HepG2 (cell line): ENCODE results near the gene ZFAND2B. TPM values are rescaled to one million over a fixed set of nuclear protein-coding genes. Genes with fewer than 3 reads are reported as not detected.

Experiments
- AHR ChIP-seq: IDR thresholded peaks from 2 replicates; pipeline ENCODE4 v1.6.1; 2018; ENCODE audit warnings: missing genetic modification reagents, missing compliant biosample characterization
- BCLAF1 ChIP-seq: fragments of 450-650 bp; IDR thresholded peaks from 2 replicates; pipeline ENCODE4 v1.6.1; 2017; ENCODE audit warnings: mild to moderate bottlenecking
- ETV6 ChIP-seq: sonication (generic); formaldehyde crosslinking; conservative IDR thresholded peaks from 2 replicates; pipeline ENCODE4 v1.4.0; 2020; ENCODE audit warnings: missing genetic modification reagents
- HNF1A ChIP-seq, 2 experiments: sonication (generic) in 1 of 2; formaldehyde crosslinking in 1 of 2; IDR thresholded peaks; 2 replicates each; pipeline versions ENCODE4 v1.4.0 to v1.6.1; 2016 to 2020; ENCODE audit warnings: borderline replicate concordance in 1 of 2, low read depth in 1 of 2, mild to moderate bottlenecking in 1 of 2, missing genetic modification reagents in 1 of 2
- NR2F1 ChIP-seq, 2 experiments: fragments of 450-650 bp in 1 of 2; formaldehyde crosslinking in 1 of 2; IDR thresholded peaks; 2 replicates each; pipeline versions ENCODE4 v1.5.0 to v1.6.1; 2016 to 2020; ENCODE audit warnings: mild to moderate bottlenecking in 1 of 2, missing compliant biosample characterization in 1 of 2, missing genetic modification reagents in 1 of 2, moderate library complexity in 1 of 2
- PRDM4 ChIP-seq: sonication (generic); formaldehyde crosslinking; IDR thresholded peaks from 2 replicates; pipeline ENCODE4 v1.9.0; 2021; ENCODE audit warnings: missing genetic modification reagents, borderline replicate concordance
- SNRNP70 ChIP-seq: fragments of 200-400 bp; formaldehyde crosslinking; IDR thresholded peaks from 2 replicates; pipeline ENCODE4 v1.6.1; 2017; ENCODE audit warnings: mild to moderate bottlenecking, low read depth, low read length, moderate library complexity
- TAF1 ChIP-seq: sonication (generic); formaldehyde crosslinking; IDR thresholded peaks from 2 replicates; pipeline ENCODE4 v1.4.0; 2020; ENCODE audit warnings: missing genetic modification reagents
- TFDP2 ChIP-seq: sonication (generic); formaldehyde crosslinking; IDR thresholded peaks from 2 replicates; pipeline ENCODE4 v1.4.0; 2020; ENCODE audit warnings: missing genetic modification reagents
- ZNF629 ChIP-seq: sonication (generic); formaldehyde crosslinking; conservative IDR thresholded peaks from 2 replicates; pipeline ENCODE4 v1.5.0; 2020; ENCODE audit warnings: missing genetic modification reagents
- ZNF713 ChIP-seq: sonication (generic); formaldehyde crosslinking; IDR thresholded peaks from 2 replicates; pipeline ENCODE4 v1.4.0; 2020; ENCODE audit warnings: mild to moderate bottlenecking, missing genetic modification reagents
- ZNF747 ChIP-seq: sonication (generic); formaldehyde crosslinking; IDR thresholded peaks from 2 replicates; pipeline ENCODE4 v1.8.1; 2023; ENCODE audit warnings: missing genetic modification reagents, mild to moderate bottlenecking, borderline replicate concordance
- polyA plus RNA-seq, 8 experiments: library from polyadenylated mRNA; depleted of rRNA in 3 of 8; stranded (reverse) in 7 of 8; unstranded in 1 of 8; fragments of >200 nt; fragmentation: Illumina TruSeq in 4 of 8; extraction: Trizol in 4 of 8; gene quantifications; 2 replicates each; pipeline versions ENCODE4 v1.2.1 to v1.2.3, GENCODE V29; 2011 to 2016; ENCODE audit warnings: low read depth in 4 of 8, missing spikeins in 1 of 8, mixed read lengths in 1 of 8; ENCODE audit not compliant: insufficient read depth in 1 of 8
- total RNA-seq, 5 experiments: library from RNA; depleted of rRNA; stranded (reverse); fragments of >200 nt; fragmentation: Illumina TruSeq; extraction: Trizol; gene quantifications; 2 replicates each; pipeline ENCODE4 v1.2.3, GENCODE V29; 2016; ENCODE audit warnings: low read depth in 1 of 5

ZFAND2B gene
- total and polyA plus RNA-seq, 2 of the 13 experiments (the other 11 are each of a cell fraction or from before 2014, with no cell fraction given), result 53.3 to 115 TPM

GRCh38 chr2:219176818-219177551 is 29.6 kb upstream of the ZFAND2B start, which contains the start of gene CNPPD1 (continued):
- TF ChIP-seq ETV6 (CRISPR knock-in tag) (peak; percentile 96), HNF1A (IDR thresholded peaks at IDR 0.05; ENCODE audit: low read depth) (no peak), HNF1A (CRISPR knock-in tag; IDR thresholded peaks at IDR 0.05; ENCODE audit: borderline replicate concordance) (peak; percentile 83; the same call in 1 of the 2 replicates), ZNF629 (peak; percentile 95), PRDM4 (CRISPR knock-in tag) (peak; percentile 10; the same call in 1 of the 2 replicates), SNRNP70 (no peak), ZNF713 (CRISPR knock-in tag) (no peak; the same call in 1 of the 2 replicates), BCLAF1 (no peak), ZNF747 (peak; percentile 90; the same call in 1 of the 2 replicates), TFDP2 (peak; percentile 98), TAF1 (CRISPR knock-in tag) (peak; percentile 69), AHR (CRISPR knock-in tag) (peak; percentile 57), NR2F1 (CRISPR knock-in tag; IDR thresholded peaks at IDR 0.05) (no peak; a peak in 1 of 4 replicates)
